Activated CD4-positive, CD25-positive, alpha-beta regulatory T cell (primary cell): ENCODE results near the gene ROR2.
"Not testable (repeated sequence)": the region's sequence is repeated elsewhere in the genome, so short reads cannot be mapped to it uniquely, and the experiment has no call there.

Source experiments
- DNase-seq, 4 experiments: peaks; one replicate each; lab custom pipeline; 2025; lab: John Stamatoyannopoulos, UW

Gene ROR2

GRCh38 chr9:91924090-91924489, 25.9 kb downstream of the ROR2 start:
- no peak for DNase-seq

- DNase-seq, result no peak
Measured at GRCh38 chr9:91923145-91923544, 26.9 kb downstream of the ROR2 start.

GRCh38 chr9:91921371-91921770, 28.7 kb downstream of the ROR2 start:
- no peak for DNase-seq

- DNase-seq, result no peak
Measured at GRCh38 chr9:91920630-91921350, 29.2 kb downstream of the ROR2 start.

- no peak for DNase-seq
Measured at GRCh38 chr9:91919621-91920020, 30.4 kb downstream of the ROR2 start.

GRCh38 chr9:91917436-91917835, 32.6 kb downstream of the ROR2 start:
- DNase-seq, result no peak

GRCh38 chr9:91915524-91916263, 34.3 kb downstream of the ROR2 start:
- DNase-seq, result no peak

- no peak for DNase-seq
Measured at GRCh38 chr9:91914937-91915336, 35.1 kb downstream of the ROR2 start.

- no peak for DNase-seq
Measured at GRCh38 chr9:91914404-91914803, 35.6 kb downstream of the ROR2 start.

GRCh38 chr9:91913986-91914385, 36.0 kb downstream of the ROR2 start:
- no peak for DNase-seq

- DNase-seq, result no peak
Measured at GRCh38 chr9:91913096-91913495, 36.9 kb downstream of the ROR2 start.

- no peak for DNase-seq
Measured at GRCh38 chr9:91911657-91912056, 38.4 kb downstream of the ROR2 start.

GRCh38 chr9:91909256-91909655, 40.8 kb downstream of the ROR2 start:
- DNase-seq, result not testable (repeated sequence)

- DNase-seq, result no peak
Measured at GRCh38 chr9:91908746-91909145, 41.3 kb downstream of the ROR2 start.

GRCh38 chr9:91908293-91908623, 41.8 kb downstream of the ROR2 start:
- DNase-seq, result no peak

- no peak for DNase-seq
Measured at GRCh38 chr9:91907484-91908292, 42.3 kb downstream of the ROR2 start.

- no peak for DNase-seq
Measured at GRCh38 chr9:91905991-91906469, 44.0 kb downstream of the ROR2 start.

GRCh38 chr9:91905237-91905650, 44.8 kb downstream of the ROR2 start:
- DNase-seq, result no peak

- no peak for DNase-seq
Measured at GRCh38 chr9:91904588-91905236, 45.3 kb downstream of the ROR2 start.

- no peak for DNase-seq
Measured at GRCh38 chr9:91903126-91903911, 46.7 kb downstream of the ROR2 start.

- no peak for DNase-seq
Measured at GRCh38 chr9:91902475-91903125, 47.4 kb downstream of the ROR2 start.
